K562 (cell line): ENCODE results near the gene ZNF316. TPM values are rescaled to one million over a fixed set of nuclear protein-coding genes. Genes with fewer than 3 reads are reported as not detected.
A peak's percentile ranks its signal among the peaks of the same experiment; 100 is the strongest.

Experiments
- ATF2 ChIP-seq: sonication (generic); formaldehyde crosslinking; IDR thresholded peaks from 2 replicates; pipeline ENCODE4 v1.8.1; 2022; ENCODE audit warnings: missing genetic modification reagents
- CBX5 ChIP-seq: IDR thresholded peaks from 2 replicates; pipeline ENCODE4 v1.6.1; 2014; ENCODE audit warnings: low read depth, borderline replicate concordance
- E2F8 ChIP-seq: fragments of 450-650 bp; IDR thresholded peaks from 2 replicates; pipeline ENCODE4 v1.7.1; 2018; ENCODE audit warnings: mild to moderate bottlenecking, low read depth; ENCODE audit not compliant: partially characterized antibody
- MTA3 ChIP-seq: fragments of 450-650 bp; formaldehyde crosslinking; IDR thresholded peaks from 2 replicates; pipeline ENCODE4 v1.6.1; 2017; ENCODE audit warnings: mild to moderate bottlenecking, borderline replicate concordance
- NELFE ChIP-seq: IDR thresholded peaks from 2 replicates; pipeline ENCODE4 v1.6.1; 2011; ENCODE audit warnings: mild to moderate bottlenecking; ENCODE audit not compliant: insufficient read depth, insufficient read length
- RBM25 ChIP-seq: fragments of 200-400 bp; formaldehyde crosslinking; IDR thresholded peaks from 2 replicates; pipeline ENCODE4 v1.6.1; 2018; ENCODE audit warnings: low read length, low read depth, moderate library complexity; ENCODE audit not compliant: severe bottlenecking
- RFX1 ChIP-seq: fragments of 450-650 bp; IDR thresholded peaks from 2 replicates; pipeline ENCODE4 v1.6.1; 2016; ENCODE audit warnings: mild to moderate bottlenecking, moderate library complexity
- RUNX1 ChIP-seq: sonication (generic); IDR thresholded peaks from 2 replicates; pipeline ENCODE4 v1.6.1; 2016; ENCODE audit warnings: antibody characterized with exemption, low read depth
- SOX6 ChIP-seq: fragments of 450-650 bp; IDR thresholded peaks from 2 replicates; pipeline ENCODE4 v1.6.1; 2014; ENCODE audit warnings: mild to moderate bottlenecking
- TGIF2 ChIP-seq: sonication (generic); formaldehyde crosslinking; IDR thresholded peaks from 2 replicates; pipeline ENCODE4 v1.8.1; 2022; ENCODE audit warnings: mild to moderate bottlenecking, missing genetic modification reagents, moderate library complexity
- TRIM24 ChIP-seq, 2 experiments: fragments of 450-650 bp; IDR thresholded peaks; 2 replicates each; pipeline ENCODE4 v1.6.1; 2016
- TRIM28 ChIP-seq: fragments of 450-650 bp; IDR thresholded peaks from 2 replicates; pipeline ENCODE4 v1.6.1; 2017
- XRCC3 ChIP-seq: fragments of 450-650 bp; IDR thresholded peaks from 2 replicates; pipeline ENCODE4 v1.6.1; 2017; ENCODE audit warnings: mild to moderate bottlenecking, moderate library complexity
- ZEB2 ChIP-seq: fragments of 450-650 bp; IDR thresholded peaks from 2 replicates; pipeline ENCODE4 v1.6.1; 2016
- ZNF263 ChIP-seq: sonication (generic); formaldehyde crosslinking; IDR thresholded peaks from 2 replicates; pipeline ENCODE4 v1.8.0; 2022; ENCODE audit warnings: mild to moderate bottlenecking, missing genetic modification reagents, borderline replicate concordance
- ZNF75A ChIP-seq: fragments of 450-650 bp; formaldehyde crosslinking; IDR thresholded peaks from 2 replicates; pipeline ENCODE4 v1.4.0; 2020; ENCODE audit warnings: mild to moderate bottlenecking
- polyA plus RNA-seq, 8 experiments: library from polyadenylated mRNA; depleted of rRNA in 4 of 8; stranded (reverse) in 5 of 8; unstranded in 3 of 8; fragments of >200 nt; fragmentation: Nextera tagmentation in 2 of 8; fragmentation: Illumina TruSeq in 1 of 8; extraction: Ambion mirVana in 2 of 8; extraction: Trizol in 1 of 8; gene quantifications; 2 replicates each; pipeline versions ENCODE4 v1.2.1 to v1.2.3, GENCODE V29; 2011 to 2014; ENCODE audit warnings: inconsistent platforms in 1 of 8, missing spikeins in 1 of 8
- total RNA-seq, 7 experiments: library from RNA; depleted of rRNA in 6 of 7; stranded (reverse); fragments of >200 nt in 6 of 7; fragmentation: Illumina TruSeq in 2 of 7; extraction: Trizol in 2 of 7; gene quantifications; 2 replicates each; pipeline versions ENCODE4 v1.2.1 to v1.2.3, GENCODE V29; 2011 to 2021; ENCODE audit warnings: low replicate concordance in 1 of 7
- TF ChIP-seq, protein P1 (sequence below): fragments of 250-450 bp; sonication (Bioruptor Pico); IDR thresholded peaks from 2 replicates; pipeline ENCODE4 v1.5.1; 2021; ENCODE audit warnings: mild to moderate bottlenecking
- TF ChIP-seq, protein P2 (sequence below): fragments of 450-650 bp; formaldehyde crosslinking; IDR thresholded peaks from 2 replicates; pipeline ENCODE4 v1.4.0; 2022; ENCODE audit warnings: missing genetic modification characterization

Gene ZNF316
- total and polyA plus RNA-seq, 9 of the 15 experiments (the other 6 are each of a cell fraction or from before 2014, with no cell fraction given): 0.10 to 34.0 (median 8.6) TPM

DNA sequence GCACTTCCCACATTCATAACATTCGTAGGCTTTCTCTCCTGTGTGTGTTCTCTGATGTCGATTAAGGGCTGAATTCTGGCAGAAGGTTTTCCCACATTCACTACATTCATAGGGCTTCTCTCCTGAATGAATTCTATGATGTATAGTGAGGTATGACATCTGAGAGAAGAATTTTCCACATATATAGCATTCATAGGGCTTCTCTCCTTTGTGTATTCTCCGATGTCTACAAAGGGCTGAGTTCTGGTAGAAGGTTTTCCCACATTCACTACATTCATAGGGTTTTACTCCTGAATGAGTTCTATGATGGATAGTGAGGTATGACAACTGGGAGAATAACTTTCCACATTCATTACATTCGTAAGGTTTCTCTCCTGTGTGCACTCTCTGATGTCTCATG lies 54.0 kb downstream of the ZNF316 start (continued):
- TF ChIP-seq E2F8 (no peak), RFX1 (no peak), MTA3 (peak; percentile 33; the same call in 1 of the 2 replicates), NELFE (no peak), SOX6 (peak; percentile 56; the same call in 1 of the 2 replicates), RBM25 (peak; percentile 23), TRIM28 (peak; percentile 98), ATF2 (CRISPR knock-in tag) (no peak), CBX5 (peak; percentile 65), RUNX1 (no peak), ZEB2 (peak; percentile 12; the same call in 1 of the 2 replicates), TGIF2 (no peak), ZNF75A (CRISPR knock-in tag) (peak; percentile 100), TRIM24 (IDR thresholded peaks at IDR 0.05) (peak; percentile 36 to 40; a peak in 3 of 4 replicates), ZNF263 (CRISPR knock-in tag) (no peak), XRCC3 (peak; percentile 97)
- TF ChIP-seq, protein P1, sequence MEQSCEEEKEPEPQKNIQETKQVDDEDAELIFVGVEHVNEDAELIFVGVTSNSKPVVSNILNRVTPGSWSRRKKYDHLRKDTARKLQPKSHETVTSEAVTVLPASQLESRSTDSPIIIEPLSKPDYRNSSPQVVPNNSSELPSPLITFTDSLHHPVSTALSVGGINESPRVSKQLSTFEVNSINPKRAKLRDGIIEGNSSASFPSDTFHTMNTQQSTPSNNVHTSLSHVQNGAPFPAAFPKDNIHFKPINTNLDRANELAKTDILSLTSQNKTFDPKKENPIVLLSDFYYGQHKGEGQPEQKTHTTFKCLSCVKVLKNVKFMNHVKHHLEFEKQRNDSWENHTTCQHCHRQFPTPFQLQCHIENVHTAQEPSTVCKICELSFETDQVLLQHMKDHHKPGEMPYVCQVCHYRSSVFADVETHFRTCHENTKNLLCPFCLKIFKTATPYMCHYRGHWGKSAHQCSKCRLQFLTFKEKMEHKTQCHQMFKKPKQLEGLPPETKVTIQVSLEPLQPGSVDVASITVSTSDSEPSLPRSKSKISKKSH (CRISPR knock-in tag): peak; percentile 90
- TF ChIP-seq, protein P2, sequence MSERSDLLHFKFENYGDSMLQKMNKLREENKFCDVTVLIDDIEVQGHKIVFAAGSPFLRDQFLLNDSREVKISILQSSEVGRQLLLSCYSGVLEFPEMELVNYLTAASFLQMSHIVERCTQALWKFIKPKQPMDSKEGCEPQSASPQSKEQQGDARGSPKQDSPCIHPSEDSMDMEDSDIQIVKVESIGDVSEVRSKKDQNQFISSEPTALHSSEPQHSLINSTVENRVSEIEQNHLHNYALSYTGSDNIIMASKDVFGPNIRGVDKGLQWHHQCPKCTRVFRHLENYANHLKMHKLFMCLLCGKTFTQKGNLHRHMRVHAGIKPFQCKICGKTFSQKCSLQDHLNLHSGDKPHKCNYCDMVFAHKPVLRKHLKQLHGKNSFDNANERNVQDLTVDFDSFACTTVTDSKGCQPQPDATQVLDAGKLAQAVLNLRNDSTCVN (CRISPR knock-in tag): no peak
